GM18508 (cell line): ENCODE measurements around the gene IL1RAP.

Experiments
- ATAC-seq: cut with Tn5 transposase; IDR thresholded peaks from one replicate; pipeline ENCODE4 v1.9.1; 2021; ENCODE audit warnings: moderate number of reproducible peaks; ENCODE audit not compliant: insufficient read depth, unreplicated experiment

The IL1RAP gene

DNA sequence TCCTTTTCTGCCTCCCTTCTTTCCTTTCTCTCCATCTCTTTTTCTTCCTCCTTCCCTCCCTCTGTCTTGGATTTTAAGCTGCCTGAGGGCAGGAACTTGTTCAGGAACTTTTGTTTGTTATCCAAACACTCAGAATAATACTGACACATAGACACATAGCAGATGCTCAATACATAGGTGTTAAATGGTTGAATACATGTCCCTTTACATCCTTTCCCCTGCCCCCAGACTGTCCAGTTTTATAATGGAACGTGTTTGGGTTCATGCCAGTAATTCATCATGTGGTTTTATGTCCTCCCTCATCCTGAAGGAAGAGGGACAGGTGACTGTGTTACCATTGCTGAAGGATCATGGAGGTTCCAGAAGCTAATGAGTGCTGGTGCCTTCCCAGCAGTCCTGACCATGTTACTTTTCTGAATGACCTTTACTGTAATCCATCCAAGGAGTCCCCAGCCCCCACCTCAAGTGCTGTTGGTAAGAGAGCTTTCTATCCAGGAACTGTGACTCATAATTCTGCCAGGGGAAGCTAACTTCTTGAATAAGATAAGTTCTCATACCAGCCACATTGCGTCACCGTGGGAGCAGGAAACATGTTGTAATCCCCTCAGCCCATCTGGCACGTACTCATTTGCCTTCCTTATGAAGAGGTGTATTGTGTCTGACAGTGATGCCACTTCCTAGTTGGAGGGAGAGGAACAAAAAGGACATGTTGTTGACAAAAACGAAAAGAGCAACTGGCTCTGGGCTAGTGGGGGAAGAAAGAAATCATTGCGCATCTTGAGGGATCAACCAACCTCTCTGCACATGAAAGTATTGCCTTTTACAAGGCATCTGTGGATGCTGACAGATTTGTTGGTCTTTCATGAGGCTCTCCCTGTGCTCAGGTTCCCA is 52.4 kb downstream of the IL1RAP start:
- ATAC-seq: no peak

DNA sequence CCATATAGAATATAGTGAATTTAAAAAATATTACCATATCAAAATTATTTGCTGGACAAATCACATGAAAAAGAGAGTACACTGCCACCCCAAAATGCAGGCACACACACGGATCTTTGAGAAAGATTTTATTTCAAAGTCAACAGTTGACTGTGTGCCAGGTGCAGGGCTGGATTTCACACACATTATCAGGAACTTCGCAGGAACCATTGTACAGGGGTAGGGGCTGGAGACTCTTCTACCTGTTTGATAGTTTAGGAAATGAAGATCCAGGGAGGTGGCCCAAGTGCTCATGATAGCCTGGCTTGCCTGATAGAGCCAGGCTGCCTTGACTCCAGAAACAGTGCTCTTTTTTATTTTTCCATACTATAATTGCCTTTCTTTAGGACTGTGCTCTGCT is 54.2 kb downstream of the IL1RAP start:
- no peak for ATAC-seq

DNA sequence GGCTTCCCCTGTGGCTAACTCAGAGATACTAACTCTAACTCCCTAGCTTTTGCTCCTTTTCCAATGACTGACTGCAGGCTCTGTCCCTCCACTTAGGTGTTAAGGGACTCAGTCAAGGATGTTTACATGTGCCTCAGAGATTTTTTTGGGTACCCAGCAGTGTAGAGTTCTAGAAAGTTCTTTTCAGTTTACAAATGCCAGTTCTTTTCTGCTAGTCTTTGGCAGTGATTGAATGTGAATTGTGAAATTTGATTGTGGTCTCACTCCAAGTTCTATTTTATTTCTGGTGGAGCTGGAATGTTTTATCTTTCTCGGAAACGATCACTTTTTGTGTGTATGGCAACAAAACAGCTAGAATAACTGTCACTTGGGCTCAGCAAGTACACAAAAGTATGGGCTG is 60.6 kb downstream of the IL1RAP start:
- ATAC-seq: no peak

DNA sequence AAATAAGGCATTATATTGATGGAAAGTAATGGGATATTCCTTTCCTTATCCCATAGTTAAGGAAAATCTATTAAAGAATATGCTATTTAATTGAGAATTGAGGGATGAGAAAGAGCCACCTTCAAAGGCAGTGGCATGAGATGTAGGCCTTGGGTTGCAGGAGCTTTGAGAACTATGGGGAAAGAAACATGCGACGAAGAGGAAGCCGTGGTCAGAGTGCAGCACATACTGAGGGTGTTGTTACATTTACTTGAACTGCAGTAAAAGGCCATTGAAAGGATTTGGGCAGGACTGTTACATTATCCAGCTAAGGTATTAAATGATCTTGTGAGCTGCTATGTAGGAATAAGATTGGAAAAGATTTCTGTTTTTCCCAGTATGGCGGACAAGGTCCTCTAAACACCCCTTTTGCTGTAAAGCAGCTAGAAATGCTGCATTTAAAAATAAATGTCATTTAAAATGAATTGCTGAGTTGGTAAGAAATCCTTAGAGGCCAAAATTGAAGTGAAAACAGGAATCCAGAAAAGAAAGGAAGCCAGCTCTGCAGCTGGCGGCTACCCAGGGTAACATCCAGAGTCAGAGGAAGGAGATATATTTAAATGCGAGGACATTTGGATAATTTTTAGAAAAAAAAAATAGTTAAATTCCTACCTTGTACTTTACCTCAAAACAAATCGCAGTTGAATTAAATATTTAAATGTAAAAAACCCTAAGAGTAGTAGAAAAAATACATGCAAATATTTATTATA is 61.7 kb downstream of the IL1RAP start:
- no peak for ATAC-seq

DNA sequence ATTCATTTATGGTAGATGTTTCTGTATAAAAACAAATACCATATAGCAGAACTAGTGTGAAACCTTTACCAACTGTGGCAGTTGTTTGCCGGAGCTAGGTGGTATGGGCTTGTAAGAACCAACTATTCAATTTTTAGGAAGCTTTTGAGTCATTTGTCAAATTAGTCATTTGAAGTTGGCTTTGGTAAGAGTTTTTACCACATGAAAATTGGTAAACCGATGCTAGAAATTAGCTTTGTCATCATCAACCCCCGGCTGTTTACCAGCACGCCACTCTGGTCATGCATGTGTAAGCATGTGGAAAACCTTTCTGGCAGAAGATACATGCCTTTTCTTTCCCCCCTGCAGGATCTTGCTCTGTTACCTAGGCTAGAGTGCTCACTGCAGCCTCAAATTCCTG is 63.3 kb downstream of the IL1RAP start:
- ATAC-seq: no peak

DNA sequence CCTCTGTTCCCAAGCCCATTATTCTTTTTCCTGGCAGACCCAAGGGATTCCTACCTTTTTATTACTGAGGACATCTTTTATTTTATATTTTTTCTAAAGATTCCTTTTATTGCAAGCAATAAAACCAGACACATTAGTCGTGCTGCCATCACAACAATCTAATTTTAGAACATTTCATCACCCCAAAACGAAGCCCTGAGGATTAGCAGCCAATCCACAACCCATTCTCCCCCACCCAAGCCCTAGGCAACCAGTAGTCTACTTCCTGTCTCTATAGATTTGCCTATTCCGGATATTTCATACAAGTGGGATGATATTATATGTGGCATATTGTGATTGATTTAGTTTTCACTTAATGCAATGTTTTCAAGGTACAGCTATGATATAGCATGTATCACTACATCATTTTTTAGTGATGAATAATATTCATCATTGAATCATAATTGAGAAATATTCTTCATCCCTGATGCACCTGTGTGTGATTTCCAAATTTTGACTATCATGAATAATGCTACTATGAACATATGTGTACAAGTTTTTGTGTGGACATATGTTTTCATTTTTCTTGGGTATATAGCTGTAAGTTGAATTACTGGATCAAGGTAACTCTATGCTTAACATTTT is 65.7 kb downstream of the IL1RAP start:
- no peak for ATAC-seq

DNA sequence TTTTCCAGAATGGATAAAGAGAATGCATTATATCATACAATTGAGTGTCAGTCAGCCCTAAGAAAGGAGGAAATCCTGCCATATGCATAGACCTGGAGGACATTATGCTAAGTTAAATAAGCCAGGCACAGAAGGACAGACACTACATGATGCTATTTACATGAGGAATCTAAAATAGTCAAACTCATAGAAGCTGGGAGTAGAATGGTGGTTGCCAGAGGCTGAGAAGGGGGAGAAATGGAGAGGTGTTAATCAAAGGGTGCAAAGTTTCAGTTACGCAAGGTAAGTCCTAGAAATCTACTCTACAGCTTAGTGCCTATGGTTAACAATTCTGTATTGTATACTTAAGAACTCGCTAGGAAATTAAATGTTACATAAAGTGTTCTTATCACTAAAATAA is 66.5 kb downstream of the IL1RAP start:
- ATAC-seq: no peak

DNA sequence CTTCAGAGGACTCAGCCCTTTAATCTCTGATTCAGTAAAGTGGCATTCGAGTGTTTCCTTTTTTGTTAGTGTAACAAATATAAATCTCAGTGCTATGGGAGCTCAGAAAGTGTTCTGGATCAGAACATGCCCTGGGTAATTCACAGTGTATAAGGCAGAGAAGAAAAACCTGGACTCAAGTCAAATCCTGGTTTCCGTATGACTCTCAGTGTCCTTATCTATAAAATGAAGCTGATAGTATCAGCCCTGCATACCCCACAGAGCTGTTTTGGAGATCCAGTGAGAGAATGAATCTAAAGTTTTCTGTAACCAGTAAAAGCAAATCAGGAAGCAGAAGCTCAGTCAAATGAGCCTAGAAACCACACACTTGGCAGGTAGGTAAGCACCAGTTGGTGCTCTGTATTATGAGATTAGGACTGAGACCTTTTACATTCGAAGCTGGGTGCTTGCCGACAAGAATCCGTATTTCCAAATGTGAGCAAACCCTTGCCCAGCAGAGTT is 67.2 kb downstream of the IL1RAP start:
- ATAC-seq: no peak

DNA sequence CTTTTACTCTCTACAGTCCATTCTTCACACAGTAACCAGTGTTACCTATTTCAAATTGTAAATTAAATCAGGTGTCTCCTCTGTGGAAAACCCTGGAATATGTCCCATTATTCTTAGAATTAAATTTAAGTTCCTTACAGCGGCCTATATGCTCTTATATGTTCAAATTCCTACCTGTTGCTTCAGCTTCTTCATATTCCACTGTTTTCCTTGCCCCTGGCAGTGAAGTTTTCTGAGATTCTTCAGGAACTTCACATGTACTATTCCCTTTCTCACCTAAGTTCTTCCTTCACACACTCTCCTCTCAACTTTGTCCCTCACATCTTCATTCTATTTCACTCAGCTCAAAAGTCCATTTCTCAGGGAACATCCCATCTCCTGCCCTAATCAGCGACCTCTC is 68.8 kb downstream of the IL1RAP start:
- no peak for ATAC-seq

DNA sequence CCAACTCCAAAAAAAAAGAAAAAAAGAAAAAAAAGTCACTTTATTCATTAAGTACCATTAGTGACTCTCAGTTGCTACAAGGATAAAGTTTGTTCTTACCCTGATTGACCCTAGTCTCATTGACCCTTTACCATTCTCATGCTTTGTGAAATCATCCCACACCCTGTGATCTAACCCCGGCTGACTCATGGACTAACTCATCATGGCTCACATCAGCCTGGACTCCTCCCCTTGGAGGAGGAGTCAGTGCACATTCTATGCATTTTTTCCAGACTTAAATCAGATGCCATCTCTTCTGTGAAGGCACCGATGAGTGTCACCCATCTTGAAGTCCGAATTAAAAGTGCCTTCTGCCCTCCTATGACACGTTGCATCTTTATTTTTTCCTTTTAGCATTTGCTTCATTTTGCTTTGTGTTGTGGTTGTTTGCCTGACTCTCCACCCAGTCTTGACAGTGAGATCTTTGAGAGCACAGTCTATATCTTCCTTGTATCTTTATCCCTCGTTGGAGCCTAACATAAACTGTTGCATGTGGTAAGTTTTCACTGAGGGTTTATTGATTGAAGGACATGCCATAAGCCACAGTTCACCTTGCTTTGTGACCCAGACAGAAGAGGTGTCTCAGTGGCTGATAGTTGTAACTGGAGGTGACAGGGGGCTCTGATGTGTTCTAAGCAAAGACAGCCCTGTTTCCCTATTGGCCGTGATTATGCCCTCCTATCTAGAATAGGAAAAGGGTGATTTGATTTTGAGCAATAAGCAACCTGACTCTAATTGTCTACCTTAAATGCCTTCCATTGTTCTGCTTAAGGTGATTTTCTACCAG is 72.1 kb downstream of the IL1RAP start:
- peak; percentile 7 for ATAC-seq

DNA sequence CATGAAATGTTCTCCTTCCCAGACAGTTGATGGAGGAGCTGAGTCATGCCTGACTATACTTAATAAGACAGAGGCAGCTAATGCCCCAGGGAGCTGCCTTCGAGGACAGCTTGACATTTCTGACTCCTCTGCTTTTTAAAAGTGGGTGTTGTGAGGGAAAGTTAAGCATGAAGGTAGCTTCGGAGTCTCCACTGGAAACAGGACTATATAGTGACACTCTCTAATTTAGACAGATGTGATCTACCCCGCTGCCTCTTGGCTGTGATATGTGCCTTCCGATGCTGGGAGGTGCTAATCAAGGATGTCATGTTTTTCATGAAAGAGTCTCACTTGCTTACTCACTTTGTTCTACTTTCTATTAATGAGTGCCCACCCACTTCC is 72.7 kb downstream of the IL1RAP start:
- ATAC-seq: peak; percentile 82

DNA sequence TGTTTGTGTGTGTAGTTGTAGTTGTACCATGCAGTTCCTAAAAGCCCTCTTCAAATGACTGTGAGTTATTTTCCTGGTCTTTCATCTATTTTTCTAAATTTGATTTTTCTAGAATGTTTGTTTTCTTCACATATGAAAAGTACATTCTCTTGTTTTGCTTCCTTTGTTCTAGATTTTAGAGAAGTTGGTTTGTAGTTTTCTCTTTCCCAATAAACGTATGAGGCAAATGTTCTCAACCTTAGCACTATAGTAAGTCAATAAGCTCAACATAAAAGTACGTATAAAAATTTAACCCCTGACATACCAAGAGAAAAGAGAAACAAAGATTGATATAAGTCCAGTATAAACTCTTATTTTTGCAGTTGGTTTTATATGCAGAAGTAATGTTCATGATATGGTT is 74.7 kb downstream of the IL1RAP start:
- ATAC-seq: no peak

DNA sequence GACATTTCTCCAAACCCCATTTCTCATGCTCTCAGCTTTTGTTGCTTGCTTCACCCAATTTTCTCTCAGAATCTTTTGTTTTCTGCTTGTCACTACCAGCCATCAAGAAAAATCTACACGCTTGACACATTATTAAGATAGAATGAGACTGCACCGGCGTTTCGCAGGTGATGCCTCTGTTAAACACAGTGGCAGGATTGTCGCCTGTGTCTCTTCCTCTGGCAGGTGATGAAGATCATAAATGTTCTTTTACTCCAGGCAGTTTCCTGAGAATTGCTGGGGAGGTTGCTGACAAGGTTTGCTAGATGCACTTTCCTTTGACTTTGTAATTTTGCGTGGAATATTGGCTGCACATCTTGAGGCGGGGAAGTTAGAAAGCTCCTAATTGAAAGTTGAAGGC is 75.4 kb downstream of the IL1RAP start:
- no peak for ATAC-seq

DNA sequence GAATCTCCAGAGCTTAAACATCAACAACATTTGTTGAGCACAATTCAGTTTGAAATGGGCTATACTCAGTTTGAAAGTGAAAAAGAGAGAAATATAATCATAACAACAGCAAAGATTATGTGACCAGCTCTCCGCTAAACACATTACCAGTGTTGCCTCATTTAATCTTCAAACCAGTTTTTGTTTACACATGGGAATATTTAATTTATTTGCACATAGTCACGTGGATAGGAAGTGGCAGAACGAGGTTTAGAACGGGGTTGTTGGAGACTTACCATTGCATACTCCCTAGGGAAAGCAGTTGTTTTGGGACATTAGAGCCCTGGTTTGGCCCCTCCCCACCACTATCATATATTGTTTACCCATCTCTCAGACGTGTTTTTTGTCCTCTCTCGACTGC is 77.2 kb downstream of the IL1RAP start:
- ATAC-seq: no peak

DNA sequence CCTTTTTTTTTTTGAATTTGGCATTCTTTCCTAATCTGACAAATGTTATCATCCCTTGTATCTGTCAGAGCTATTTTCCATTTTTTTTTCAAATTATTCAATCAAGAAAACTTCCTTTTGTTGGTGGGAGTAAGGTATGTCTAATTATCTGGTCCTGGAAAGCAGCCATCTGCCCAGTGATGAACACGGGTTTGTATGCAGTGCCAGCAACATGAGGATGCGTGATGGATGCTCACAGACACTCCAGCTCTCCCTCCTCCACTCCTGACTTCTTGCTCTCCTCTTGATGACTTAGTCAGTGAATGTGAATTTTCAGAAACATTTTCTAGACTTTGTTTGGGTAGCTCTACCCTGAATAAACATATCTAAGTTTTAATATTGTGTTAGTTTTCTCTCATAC is 79.2 kb downstream of the IL1RAP start:
- no peak for ATAC-seq

DNA sequence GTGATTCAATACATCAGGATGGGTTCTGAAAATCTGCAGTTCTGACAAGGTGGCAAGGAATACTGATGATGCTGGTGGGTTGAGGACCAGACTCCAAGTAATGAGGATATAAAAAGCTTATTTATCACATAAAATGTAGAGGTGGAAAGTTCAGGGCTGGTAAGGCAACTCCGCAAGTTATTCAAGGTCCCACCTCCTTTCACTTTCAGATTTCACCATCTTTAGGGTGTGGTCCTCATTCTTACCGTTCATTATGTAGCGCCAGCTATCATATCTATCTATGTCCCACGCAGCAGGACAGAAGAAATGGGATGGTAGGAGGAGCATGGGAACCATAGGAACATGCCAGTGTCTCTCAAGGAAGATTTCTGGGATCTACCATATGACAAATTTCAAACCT is 80.3 kb downstream of the IL1RAP start:
- no peak for ATAC-seq

DNA sequence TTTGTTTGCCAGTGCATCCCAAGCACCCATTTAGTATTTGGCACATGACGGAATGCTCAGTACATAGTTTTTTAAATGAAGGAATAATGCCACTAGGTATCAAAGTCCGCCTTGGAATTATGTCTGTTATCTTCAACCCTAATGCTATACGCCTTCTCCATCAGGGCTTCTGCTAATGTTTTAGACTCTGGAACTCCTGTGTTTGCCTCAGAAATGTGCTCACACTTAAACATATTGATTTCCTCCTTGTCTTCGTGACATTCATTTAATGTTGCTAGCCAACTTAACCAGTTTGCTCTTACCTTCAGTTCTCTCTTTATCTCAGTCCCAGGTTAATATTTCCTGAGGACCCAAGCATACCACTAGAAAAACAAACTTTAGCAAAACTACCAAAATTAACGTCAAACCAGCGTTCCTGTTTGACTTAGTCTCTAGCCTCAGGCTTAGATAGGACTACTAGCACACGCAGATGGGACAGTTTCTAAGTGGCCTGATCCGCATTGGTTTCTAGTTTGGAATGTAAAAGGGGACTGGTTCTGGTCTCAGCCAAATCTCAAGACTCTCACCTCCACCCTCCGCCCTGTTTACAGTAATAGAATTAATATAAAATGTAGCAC is 81.4 kb downstream of the IL1RAP start:
- no peak for ATAC-seq

DNA sequence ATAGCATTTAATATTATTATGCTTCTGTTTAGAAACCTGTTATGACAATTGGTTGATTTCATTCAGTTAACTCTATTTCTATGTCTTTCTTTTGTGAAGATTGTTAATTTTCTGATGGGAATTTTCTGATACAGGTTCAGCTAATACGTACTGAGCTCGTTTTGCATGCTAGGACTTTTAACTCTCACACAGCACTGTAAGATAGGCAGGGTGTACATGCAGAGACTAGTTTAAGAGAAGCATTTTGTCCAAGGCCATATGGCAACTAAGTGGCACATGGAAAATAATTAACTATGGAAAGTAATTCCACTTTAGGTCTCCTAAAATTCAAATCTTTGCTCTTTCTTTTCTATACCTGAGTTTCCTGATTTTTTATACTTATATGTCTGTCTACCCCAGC is 81.9 kb downstream of the IL1RAP start:
- no peak for ATAC-seq

DNA sequence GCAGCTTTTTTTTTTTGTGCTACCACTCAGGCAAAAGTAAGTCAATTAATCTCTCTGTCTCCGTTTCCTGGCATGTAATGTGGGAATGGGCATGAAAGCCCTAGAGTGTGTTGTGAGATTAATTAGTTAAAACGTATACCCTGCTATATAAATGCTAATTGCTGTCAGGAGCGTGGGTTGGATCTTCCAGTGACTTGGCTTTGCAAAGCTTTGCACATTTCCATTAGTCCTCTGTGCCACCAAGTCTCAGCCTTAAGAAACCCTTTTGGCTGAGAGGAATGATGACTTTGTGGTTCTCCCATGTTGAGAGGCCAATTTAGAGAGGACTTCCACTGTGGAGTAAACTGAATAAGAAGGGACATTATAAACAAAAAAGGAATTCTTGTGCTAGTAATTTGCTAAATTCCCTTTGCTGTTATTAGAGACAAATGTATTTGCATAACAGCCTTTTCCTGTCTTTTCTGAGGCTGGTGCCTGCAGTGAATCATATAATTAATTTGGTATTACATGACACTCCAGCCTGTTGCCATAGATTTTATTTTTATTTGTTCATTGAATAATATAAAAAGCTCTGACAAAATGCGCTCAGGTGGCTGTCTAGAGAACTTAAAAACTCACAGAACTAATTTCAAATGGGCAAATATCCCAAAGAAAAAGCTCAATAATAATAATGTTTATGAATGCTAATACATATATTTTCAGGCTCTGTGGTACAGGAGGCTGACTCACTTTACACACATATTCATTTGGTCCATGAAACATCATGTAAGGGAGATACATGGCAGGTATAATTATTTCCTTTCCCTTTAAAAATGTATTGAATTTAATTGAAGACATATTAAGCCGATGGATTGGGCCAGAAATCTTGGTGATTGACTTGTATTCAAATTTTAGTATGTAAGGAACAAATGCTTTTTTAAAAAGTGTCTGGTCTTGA is 82.7 kb downstream of the IL1RAP start:
- ATAC-seq: no peak
